Liver (tissue), 3 donors: ENCODE measurements around the gene COLEC11.

Source experiments
- FOXA1 ChIP-seq: IDR thresholded peaks from 2 replicates; pipeline ENCODE4 v1.6.1; 2016; ENCODE audit warnings: antibody characterized with exemption
- JUND ChIP-seq, 2 donors: IDR thresholded peaks; 2 replicates each; pipeline ENCODE4 v1.6.1; 2016; ENCODE audit warnings: antibody characterized with exemption in 2 of 2
- SP1 ChIP-seq: IDR thresholded peaks from 2 replicates; pipeline ENCODE4 v1.6.1; 2018; ENCODE audit warnings: antibody characterized with exemption, mild to moderate bottlenecking
- TF ChIP-seq, protein P1 (sequence below): fragments of 150-350 bp; IDR thresholded peaks from 2 replicates; pipeline ENCODE4 v1.5.1; 2017; ENCODE audit warnings: improper control_type of control experiment, low read depth, low read length; ENCODE audit not compliant: missing input control
- TF ChIP-seq, protein P2 (sequence below): IDR thresholded peaks from 2 replicates; pipeline ENCODE4 v1.6.1; 2016; ENCODE audit warnings: antibody characterized with exemption, mild to moderate bottlenecking
- donor health status: healthy.
- donor health status: healthy.

DNA sequence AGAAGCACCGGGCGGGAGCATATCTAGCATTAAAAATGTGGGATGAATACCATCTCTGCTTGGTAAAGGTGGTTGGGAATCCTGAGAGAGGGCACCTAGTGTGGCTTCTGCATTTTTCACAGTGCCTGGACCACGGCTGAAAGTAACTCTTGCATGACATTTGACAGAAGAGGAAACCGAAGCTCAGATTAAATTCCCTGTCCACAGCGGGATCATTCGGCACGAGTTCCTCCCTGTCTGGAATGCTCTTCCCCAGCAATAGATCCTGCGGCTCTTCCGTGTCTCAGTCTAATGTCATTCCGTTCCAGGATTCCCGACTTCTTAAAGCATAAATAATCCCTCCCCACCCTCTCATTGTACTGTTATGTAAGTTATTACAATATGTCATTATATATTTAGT is 20.8 kb upstream of the COLEC11 start:
- no peak for TF ChIP-seq SP1
- TF ChIP-seq, protein P1, sequence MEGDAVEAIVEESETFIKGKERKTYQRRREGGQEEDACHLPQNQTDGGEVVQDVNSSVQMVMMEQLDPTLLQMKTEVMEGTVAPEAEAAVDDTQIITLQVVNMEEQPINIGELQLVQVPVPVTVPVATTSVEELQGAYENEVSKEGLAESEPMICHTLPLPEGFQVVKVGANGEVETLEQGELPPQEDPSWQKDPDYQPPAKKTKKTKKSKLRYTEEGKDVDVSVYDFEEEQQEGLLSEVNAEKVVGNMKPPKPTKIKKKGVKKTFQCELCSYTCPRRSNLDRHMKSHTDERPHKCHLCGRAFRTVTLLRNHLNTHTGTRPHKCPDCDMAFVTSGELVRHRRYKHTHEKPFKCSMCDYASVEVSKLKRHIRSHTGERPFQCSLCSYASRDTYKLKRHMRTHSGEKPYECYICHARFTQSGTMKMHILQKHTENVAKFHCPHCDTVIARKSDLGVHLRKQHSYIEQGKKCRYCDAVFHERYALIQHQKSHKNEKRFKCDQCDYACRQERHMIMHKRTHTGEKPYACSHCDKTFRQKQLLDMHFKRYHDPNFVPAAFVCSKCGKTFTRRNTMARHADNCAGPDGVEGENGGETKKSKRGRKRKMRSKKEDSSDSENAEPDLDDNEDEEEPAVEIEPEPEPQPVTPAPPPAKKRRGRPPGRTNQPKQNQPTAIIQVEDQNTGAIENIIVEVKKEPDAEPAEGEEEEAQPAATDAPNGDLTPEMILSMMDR, result no peak
- TF ChIP-seq, protein P2, sequence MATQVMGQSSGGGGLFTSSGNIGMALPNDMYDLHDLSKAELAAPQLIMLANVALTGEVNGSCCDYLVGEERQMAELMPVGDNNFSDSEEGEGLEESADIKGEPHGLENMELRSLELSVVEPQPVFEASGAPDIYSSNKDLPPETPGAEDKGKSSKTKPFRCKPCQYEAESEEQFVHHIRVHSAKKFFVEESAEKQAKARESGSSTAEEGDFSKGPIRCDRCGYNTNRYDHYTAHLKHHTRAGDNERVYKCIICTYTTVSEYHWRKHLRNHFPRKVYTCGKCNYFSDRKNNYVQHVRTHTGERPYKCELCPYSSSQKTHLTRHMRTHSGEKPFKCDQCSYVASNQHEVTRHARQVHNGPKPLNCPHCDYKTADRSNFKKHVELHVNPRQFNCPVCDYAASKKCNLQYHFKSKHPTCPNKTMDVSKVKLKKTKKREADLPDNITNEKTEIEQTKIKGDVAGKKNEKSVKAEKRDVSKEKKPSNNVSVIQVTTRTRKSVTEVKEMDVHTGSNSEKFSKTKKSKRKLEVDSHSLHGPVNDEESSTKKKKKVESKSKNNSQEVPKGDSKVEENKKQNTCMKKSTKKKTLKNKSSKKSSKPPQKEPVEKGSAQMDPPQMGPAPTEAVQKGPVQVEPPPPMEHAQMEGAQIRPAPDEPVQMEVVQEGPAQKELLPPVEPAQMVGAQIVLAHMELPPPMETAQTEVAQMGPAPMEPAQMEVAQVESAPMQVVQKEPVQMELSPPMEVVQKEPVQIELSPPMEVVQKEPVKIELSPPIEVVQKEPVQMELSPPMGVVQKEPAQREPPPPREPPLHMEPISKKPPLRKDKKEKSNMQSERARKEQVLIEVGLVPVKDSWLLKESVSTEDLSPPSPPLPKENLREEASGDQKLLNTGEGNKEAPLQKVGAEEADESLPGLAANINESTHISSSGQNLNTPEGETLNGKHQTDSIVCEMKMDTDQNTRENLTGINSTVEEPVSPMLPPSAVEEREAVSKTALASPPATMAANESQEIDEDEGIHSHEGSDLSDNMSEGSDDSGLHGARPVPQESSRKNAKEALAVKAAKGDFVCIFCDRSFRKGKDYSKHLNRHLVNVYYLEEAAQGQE, result no peak
- TF ChIP-seq JUND (IDR thresholded peaks at IDR 0.05), result no peak
- no peak for TF ChIP-seq FOXA1
